ENCODE measurements around the gene TMC3.

DNA sequence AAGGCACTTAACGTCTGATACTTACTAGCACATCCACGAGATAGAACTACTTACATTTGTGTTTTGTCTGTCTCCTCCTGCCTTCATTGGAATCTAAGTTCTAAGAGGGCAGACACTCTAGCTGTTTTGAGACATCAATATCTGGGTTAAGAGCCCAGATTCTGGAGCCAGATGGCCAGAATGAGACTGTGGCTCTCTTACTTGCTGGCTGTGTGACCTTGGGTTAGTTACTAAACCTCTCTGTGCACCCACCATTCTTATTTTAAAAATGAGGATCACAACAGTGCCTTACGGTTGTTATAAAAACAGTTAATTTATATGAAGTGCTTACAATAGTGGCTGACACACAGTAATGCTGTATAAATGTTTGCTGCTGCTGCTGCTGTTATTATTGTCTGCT, 57.7 kb downstream of the TMC3 start:
- TF ChIP-seq, protein P1, sequence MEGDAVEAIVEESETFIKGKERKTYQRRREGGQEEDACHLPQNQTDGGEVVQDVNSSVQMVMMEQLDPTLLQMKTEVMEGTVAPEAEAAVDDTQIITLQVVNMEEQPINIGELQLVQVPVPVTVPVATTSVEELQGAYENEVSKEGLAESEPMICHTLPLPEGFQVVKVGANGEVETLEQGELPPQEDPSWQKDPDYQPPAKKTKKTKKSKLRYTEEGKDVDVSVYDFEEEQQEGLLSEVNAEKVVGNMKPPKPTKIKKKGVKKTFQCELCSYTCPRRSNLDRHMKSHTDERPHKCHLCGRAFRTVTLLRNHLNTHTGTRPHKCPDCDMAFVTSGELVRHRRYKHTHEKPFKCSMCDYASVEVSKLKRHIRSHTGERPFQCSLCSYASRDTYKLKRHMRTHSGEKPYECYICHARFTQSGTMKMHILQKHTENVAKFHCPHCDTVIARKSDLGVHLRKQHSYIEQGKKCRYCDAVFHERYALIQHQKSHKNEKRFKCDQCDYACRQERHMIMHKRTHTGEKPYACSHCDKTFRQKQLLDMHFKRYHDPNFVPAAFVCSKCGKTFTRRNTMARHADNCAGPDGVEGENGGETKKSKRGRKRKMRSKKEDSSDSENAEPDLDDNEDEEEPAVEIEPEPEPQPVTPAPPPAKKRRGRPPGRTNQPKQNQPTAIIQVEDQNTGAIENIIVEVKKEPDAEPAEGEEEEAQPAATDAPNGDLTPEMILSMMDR (IDR thresholded peaks at IDR 0.05; ENCODE audit: poor library complexity) = no peak
- TF ChIP-seq EZH2phosphoT487 (IDR thresholded peaks at IDR 0.05; ENCODE audit: low read depth, severe bottlenecking, unreplicated experiment) = no peak
- TF ChIP-seq EZH2 (IDR thresholded peaks at IDR 0.05; ENCODE audit: borderline replicate concordance) = no peak

Data from hepatocyte (in vitro differentiated cells).